Inflammatory macrophage treated with lipopolysaccharide for 1 hour (primary cell): ENCODE data around the gene RGS17.
A peak's percentile ranks its signal among the peaks of the same experiment; 100 is the strongest.
"Not testable (repeated sequence)": the region's sequence is repeated elsewhere in the genome, so short reads cannot be mapped to it uniquely, and the experiment has no call there.

Source experiments
- DNase-seq, 2 donors: peaks; one replicate each; pipeline ENCODE4 v3.0.0-alpha.2; 2020 to 2022

Gene RGS17

GRCh38 chr6:153028963-153029362 lies 102.1 kb downstream of the RGS17 start:
- DNase-seq, result no peak

GRCh38 chr6:153028286-153028685 lies 102.8 kb downstream of the RGS17 start:
- DNase-seq, result no peak

- no peak for DNase-seq
Observed at GRCh38 chr6:153027480-153027879, 103.6 kb downstream of the RGS17 start.

GRCh38 chr6:153024709-153025017 lies 106.4 kb downstream of the RGS17 start:
- DNase-seq, result no peak

- DNase-seq, result peak; percentile 21 to 83
Observed at GRCh38 chr6:153023977-153024708, 106.9 kb downstream of the RGS17 start.

GRCh38 chr6:153018355-153018754 lies 112.7 kb downstream of the RGS17 start:
- DNase-seq, result no peak

- no peak for DNase-seq
Observed at GRCh38 chr6:153016846-153017245, 114.2 kb downstream of the RGS17 start.

GRCh38 chr6:153015094-153015640 lies 115.9 kb downstream of the RGS17 start:
- DNase-seq, result no peak

- no peak for DNase-seq
Observed at GRCh38 chr6:153013438-153013837, 117.6 kb downstream of the RGS17 start.

GRCh38 chr6:153012856-153013255 lies 118.2 kb downstream of the RGS17 start:
- DNase-seq, result no peak

- no peak for DNase-seq
Observed at GRCh38 chr6:153003366-153003690, 127.8 kb downstream of the RGS17 start.

GRCh38 chr6:153002613-153003365 lies 128.3 kb downstream of the RGS17 start, which contains the start of gene MTRF1L:
Gene MTRF1L, minus strand, starts transcription at chr6:153002709. Its CDS starts 24 bp downstream, at chr6:153002685.
- peak; percentile 96 to 97 for DNase-seq

- peak in 1 of 2 donors; percentile 21 for DNase-seq
Observed at GRCh38 chr6:153001767-153002612, 129.1 kb downstream of the RGS17 start.

GRCh38 chr6:153000790-153001189 lies 130.3 kb downstream of the RGS17 start:
- not testable (repeated sequence) for DNase-seq

GRCh38 chr6:153000243-153000642 lies 130.8 kb downstream of the RGS17 start:
- DNase-seq, result no peak

GRCh38 chr6:152999538-152999937 lies 131.5 kb downstream of the RGS17 start:
- not testable (repeated sequence) for DNase-seq

GRCh38 chr6:152993847-152994246 lies 137.2 kb downstream of the RGS17 start:
- no peak for DNase-seq

GRCh38 chr6:152993431-152993830 lies 137.7 kb downstream of the RGS17 start:
- DNase-seq, result no peak

- no peak for DNase-seq
Observed at GRCh38 chr6:152986978-152987377, 144.1 kb downstream of the RGS17 start.

GRCh38 chr6:152985300-152985699 lies 145.8 kb downstream of the RGS17 start:
- DNase-seq, result not testable (repeated sequence)

- DNase-seq, result no peak
Observed at GRCh38 chr6:152984513-152984872, 146.6 kb downstream of the RGS17 start.

- peak; percentile 92 to 96 for DNase-seq
Observed at GRCh38 chr6:152983637-152984512, 147.2 kb downstream of the RGS17 start.
